NK-92 (cell line): ENCODE measurements around the gene SP3.

Source experiments
- DNase-seq: peaks from one replicate; lab custom pipeline; 2025; ENCODE audit not compliant: unreplicated experiment; lab: John Stamatoyannopoulos, UW

SP3 gene

DNA sequence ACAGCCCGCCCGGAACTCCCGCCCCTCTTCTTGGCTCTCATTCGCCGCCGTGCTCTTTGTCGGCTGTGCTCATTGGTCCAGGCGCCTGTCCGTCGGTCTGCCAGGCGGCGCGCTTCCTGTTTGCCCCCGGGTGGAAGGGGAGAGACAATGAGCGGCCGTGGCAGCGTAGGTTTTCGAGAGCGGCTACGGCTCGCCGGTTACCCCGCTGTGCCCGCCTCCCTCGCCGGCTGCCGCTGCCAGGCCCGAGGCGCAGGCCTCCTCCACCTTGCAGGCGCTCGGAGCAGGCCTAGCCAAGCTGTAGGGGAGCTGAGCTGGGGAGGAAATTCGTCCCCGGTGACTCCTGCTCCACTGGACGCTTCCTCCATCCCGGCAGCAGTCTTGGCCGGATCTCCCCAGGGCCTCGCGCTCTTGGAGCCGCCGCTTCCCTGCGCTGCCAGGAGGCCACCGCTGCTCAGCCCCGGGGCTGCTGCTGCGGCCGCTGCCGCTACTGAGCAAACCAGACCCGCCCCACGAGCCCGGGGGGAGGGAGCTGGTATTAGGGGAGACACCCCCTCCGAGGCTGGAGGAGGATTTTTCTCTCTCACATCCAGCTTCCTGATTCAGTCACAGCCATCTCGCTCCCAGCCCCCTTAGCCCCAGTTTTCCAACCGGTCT, at the start of gene SP3:
Gene SP3, minus strand, starts transcription at position 2 of the 654 bp plus-strand sequence. CDS start 202 bp downstream, outside the sequence.
- peak; percentile 69 for DNase-seq

DNA sequence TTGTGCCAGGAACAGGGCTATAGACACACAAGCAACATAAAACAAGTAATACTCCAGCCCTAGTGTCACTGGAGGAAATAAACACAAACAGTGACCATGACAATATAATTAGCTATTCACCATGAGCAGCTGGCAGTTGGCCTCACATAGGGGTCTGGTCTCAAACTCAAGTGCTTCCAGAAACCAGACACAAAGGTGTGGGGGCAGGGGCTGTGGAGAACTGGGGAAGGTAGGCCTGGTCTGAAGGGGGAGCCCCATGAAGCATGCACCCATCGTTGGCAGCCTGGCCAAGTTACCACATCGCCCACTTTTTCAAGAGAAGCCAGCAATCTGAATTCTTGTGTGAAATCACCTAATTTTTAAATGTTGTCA, 49.5 kb upstream of the SP3 start:
- no peak for DNase-seq

DNA sequence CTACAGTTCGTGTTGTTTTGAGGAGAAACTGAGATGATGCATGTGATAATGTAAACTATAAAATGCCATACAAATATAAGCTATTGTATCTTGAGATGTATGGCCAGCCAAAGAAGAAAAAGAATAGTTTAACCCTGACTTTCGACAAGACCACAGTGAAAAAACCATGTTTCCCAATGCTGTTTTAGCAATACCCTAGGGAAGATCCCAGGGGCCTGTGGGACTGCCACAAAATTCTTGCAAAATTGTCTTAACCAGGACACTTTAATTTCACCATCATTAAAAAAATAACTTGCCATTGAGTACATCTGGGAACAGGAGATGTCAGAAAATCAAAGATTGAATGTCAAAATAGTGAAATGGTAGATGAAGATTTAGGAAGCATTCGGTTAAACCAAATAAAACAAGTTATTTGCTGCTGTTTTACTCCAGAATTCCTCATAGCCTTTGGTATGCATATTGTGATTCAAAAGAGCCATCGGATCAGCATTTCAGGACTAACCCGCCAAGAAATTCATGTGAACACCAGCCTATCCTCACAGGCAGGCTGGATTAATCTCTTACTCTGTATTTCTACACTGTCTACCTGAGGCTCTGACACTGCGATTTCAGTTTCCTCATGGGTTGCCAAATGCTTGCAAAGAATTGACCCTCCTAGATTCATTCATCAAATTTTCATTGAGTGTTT, 49.0 kb upstream of the SP3 start:
- DNase-seq = no peak

DNA sequence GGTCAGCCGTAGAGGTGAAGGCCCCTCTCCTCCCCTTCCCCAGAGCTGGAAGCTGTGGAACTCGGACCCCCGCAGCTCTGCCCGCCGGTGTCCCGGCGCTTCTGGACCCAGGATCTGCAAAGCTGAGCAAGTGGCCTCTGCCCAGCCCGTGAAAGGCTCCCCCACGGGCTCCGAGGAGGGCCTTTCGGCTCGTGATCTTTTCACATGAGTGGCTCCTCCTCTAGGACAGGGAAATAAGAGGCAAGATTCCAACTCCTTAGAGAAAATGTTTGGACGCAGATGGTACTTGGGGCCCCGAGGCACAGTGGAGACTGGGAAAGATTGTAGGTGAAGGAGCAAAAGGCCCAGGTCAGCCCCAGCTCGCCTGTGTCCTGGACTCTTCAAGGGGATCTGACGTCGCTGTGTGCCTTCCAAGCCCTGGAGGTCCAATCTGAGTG, 48.2 kb upstream of the SP3 start:
- no peak for DNase-seq

DNA sequence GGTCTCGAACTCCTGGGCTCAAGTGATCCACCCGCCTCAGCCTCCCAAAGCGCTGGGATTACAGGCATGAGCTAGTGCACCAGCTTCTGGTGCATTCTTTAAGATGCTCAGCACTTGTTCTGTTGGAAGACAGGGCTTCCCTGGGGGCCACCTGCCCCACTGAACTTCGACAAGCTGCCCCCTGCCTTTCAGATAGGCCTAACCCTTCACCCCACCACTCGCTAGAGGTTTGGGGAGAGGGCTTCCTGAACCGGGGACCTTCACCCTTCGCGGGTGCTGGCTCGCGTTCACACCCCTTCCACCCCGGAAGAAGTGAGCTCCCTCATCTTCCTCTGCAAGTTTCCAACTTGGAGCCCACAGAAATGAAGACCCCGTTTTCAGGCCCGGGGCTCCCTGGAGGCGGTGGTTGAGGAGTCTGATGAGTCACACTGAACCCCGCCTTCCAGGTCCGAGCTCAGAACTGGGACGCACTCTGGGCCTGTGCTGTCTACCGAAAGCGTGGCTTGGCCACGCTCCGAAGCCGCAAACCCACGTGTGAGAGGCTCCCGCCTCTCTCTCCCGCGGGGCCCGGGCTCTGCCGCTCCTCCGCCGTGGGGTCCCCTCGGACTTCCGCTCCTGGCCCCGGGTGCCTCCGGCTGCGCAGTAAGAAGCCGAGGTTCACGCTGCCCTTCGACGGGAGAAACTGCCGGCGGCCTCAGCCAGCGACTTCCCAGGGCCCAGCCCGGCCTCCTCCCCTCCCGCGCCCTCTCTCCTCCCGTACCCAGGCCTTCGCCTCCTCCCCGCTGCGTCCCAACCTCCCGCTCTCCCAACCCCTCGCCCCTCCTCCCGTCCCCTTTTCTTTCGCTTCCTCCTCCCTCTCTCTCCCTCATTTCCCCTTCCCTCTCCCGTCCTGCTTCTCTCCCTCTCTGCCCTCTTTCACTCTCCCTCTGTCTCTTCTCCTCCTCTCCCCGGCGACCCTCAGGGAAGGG, 47.5 kb upstream of the SP3 start:
- no peak for DNase-seq

DNA sequence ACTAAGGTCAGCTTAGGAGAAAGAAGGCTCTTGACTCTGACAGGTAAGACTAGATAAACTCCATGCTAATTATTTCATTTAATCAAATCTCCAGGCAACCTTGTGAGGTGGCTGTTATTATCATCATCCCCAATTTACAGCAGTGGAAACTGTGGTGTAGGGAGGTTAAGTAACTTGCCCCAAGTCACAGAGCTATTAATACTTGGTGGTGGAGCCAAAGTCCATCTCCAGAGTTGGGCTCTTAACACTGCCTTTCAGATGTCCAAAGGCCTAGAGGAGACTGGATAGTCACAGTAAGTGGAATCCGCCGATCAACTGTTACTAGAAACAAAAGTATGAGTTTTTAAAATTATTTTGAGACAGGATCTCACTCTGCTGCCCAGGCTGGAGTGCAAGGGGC, 46.6 kb upstream of the SP3 start:
- no peak for DNase-seq

DNA sequence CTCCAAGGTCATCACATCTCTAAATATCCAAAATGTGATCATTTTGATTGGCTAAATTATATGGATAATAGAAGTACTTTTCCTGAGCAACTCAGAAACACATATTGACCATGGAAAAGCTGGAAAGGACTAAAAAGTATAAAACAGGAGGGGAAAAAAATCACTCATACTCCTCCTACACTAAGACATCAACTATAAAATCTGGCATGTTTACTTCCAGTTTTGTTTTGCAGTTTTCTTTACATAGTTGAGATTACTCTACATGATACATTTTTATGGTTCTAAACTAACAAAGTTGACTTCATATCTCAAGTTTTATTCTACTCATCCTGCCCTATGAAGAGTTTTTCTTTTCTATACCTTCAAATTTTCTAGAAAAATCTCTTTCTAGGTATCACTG, 46.0 kb upstream of the SP3 start:
- DNase-seq = no peak

DNA sequence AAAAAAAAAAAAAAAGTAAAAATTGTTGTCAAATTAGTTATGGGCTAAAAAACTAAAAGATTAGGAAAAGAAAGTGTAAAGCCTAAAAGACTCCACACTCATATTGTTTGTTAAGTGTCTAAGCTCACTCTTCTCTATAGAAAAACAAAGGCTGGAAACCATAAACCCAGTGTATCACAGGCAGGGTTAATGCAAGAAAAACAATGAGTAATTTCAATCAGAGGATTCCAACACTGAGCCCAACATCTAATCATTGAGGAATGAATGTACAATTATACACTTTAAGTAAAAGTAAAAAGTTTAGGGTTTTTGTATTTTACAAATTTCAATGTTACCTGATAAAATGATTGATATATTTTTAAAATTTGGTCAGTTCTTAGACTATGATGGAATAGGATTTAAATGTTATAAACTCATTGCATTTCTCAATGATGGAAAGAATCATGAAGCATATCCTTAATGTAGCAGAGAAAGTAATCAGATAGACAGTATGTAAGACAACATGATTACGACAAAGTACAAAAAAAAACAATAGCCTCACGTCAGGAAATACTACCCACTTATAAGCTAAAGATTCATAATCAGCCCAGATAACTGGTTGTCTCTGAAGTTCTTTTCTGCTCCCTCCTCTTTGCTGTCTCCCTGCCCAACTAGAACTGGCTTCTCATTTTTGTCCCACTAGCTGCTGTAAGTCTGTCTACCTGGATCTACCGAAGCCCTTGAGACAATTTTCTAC, 44.5 kb upstream of the SP3 start:
- no peak for DNase-seq

DNA sequence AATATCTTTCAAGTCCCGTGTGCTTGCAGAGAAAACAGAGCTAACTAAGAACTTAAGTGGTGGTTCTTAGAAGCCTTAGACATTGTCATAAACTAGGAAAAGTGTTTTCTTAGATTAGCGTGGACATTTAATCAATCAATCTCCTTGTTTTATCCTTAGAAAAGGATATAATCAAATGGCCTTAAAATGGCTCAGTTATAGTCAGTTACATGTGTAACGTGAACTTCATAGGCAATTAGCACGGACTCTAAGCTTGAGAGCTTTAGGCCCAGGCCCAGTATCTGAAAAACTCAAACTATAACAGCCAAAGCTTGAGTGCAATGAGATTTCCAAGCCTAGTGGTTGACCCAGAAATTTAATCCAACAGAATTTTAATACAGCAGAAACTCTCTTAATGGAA, 43.5 kb upstream of the SP3 start:
- DNase-seq = no peak

DNA sequence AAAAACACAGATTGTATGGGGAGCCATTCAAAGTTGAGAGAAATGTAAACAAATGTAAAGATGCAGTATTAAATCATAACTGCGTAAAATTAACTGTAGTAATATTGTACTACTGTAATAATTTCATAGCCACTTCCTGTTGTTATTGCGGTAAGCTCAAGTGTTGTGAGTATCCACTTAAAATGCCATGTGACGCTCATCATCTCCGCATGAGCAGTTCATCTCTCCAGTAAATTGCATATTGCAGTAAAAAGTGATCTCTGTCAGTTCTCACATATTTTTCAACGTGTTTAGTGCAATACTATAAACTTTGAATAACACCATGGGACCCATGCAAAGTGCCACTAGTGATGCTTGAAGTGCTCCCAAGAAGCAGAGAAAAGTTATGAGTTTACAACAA, 41.8 kb upstream of the SP3 start:
- no peak for DNase-seq

DNA sequence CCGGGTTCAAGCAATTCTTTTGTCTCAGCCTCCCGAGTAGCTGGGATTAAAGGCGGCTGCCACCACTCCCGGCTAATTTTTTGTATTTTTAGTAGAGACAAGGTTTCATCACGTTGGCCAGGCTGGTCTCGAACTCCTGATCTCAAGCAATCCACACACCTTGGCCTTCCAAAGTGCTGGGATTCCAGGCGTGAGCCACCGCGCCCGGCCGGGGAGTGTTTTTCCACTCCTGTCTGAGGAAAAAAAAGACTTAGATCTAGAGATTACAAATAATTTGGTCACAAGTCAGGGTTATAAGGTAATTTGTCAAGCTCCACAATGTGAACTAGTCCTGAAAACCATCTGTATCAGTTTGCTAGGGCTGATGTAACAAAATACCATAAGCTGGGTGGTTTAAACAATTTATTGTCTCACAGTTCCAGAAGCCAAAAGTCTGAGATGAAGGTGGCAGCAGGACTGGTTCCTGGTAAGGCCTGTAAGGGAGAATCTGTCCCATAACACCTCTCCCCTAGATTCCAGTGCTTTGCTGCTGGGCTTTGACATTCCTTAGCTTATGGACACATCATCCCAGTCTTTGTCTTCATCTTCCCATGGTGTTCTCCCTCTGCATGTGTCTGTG, 40.7 kb upstream of the SP3 start:
- DNase-seq = no peak

DNA sequence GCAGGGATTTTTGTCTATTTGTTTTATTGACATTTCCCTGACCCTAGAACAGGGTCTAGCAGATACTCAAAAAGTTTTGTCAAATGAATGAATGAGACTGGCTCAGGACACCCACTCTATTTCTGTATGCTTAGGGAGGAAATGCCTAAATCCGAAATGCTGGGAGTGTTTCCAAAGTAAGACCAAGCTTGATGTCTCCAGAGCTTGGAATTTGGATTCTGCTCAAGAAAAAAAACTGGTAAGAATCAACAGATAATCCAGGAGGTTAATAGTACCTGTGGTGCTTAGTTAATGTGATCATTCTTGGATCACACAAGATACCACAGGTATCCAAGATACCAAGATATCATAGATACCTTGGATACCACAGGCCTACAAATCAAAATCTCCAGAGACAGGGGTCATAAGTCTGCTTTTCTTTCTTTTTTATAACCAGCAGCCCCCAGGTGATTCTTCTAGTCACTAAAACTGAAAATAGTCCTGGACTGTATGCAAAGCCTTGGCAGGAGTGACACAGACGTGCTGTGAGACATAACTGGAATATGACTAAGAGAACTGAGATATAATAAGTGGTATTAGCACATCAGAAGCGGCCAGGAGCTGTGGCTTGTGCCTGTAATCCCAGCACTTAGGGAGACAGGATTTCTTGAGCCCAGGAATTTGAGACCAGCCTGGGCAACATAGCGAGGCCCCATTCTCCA, 39.9 kb upstream of the SP3 start:
- DNase-seq = no peak

DNA sequence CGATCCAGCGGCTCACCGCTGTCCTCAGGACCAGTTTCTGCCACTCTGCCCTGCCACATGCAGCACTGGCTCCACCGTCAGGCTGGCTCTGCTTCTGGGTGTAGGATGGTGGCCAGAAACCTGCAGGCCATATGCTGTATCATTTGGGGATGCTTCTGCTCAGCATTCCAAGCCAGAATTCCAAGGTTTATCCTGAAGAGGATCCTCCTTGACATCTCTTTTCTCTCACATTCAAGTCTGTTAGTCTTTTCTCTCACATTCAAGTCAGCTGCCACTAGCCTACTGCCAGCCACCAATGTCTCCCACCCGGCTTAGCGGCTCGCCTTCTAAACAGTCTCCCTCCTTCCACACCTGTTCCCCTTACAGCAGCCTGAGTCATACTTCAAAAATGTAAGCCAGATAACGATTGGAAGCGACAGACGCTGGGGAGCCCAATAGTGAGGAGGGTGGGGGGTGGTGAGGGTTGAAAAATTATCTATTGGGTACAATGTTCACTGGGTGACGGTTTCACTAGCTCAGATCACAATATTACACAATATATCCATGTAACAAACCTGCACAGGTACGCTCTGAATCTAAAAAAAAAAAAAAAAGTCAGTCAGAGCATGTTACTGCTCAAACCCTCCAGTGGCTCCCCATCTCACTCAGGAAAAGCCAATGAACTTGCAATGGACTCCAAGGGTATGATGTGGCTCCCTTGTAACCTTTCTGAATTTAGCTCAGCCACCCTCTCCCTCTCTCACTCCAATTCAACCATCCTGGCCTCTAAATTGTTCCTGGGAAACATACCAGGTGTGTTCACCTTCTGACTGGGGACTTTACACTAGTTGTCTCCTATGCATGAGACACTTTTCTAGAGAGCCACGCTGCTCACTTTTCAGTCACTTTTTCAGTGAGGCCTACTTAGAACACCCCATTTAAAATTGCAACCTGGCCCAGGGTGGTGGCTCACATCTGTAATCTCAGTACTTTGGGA, 38.8 kb upstream of the SP3 start:
- DNase-seq = no peak

DNA sequence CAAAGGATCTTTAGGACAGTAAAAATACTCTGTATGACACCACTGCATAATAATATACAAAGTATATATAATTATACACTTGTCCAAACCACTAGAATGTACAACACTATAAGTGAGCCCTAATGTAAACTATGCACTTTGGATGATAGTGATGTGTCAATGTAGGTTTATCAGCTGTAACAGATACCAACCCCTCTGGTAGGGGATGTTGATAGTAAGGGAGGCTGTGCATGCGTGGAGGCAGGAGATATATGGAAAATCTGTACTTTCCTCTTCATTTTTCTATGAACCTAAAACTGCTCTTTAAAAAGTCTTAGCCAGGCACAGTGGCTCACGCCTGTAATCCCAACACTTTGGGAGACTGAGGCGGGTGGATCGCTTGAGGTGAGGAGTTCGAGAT, 37.5 kb upstream of the SP3 start:
- no peak for DNase-seq

DNA sequence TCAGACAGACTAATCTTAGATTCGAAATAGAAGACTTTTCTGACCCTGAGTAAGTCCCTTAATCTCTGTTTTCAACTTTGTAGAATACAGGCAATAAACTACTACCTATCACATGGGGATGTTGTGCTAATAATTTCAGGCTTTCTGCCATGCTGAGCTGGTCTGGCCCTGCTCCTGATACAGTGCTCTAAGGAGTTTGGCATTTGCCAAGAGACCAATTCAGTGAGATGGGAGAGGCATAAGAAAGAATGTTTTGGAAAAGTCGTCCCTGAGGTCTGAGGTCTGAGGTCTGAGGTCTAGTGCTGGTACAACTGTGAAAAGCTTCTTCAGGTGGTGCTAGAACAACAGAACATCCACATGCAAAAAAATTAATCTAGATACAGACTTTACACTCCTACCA, 35.9 kb upstream of the SP3 start:
- no peak for DNase-seq

DNA sequence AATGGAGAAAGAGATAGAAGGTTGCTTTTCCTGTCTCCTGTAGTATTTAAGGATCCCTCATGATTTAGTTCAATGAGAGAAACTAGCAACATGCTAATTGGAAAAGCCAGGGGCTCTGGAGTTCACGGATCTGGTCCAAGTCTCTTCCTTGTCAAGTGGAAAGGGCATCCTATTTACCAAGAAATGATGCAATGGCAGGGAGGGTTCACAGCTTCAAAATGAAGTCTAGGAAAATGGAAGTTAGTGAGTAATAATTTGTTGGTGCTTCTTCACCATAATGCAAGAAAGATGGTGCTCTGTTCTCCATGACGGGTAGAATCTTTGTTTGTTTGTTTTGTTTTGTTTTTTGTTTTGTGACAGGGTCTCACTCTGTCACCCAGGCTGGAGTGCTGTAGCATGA, 34.6 kb upstream of the SP3 start:
- DNase-seq = no peak

DNA sequence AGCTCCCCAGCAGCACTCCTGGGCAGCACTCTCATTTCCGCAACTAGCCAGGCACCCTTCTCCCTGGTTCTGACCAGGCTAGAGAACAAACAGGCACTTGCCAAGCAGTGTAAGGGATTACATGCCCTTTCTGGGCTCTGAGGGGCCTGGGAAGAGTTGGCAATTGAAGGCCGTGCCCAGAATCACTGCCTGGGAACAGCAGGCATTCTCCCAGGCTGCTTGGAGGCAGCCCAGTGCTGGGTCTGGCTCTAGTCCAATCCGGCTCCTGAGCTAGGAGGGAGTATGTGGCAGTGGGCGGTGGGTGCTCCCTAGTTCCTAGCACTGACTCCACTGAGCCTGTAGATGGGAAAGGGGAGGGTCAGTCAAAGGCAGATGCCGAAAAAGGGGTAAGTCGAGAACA, 34.1 kb upstream of the SP3 start:
- DNase-seq = no peak

DNA sequence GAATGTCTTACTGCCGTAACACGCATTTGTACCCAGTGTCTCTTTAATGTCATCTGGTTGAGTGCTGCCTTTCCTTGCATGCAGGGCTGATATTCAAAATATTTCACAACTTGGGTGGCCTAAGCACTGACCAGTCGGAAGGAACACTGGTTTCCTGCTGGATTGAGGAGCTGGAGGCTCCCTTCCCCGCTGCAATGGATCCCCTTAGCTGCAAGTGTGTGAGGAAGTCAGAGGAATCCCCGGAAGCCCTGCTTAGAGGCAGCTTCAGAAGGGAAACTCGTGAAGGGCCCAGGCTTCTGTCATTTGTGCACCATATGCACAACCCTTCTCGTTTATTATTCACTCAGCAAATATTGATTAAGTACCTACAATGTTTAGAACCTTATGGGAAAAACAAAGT, 33.2 kb upstream of the SP3 start:
- DNase-seq = no peak

DNA sequence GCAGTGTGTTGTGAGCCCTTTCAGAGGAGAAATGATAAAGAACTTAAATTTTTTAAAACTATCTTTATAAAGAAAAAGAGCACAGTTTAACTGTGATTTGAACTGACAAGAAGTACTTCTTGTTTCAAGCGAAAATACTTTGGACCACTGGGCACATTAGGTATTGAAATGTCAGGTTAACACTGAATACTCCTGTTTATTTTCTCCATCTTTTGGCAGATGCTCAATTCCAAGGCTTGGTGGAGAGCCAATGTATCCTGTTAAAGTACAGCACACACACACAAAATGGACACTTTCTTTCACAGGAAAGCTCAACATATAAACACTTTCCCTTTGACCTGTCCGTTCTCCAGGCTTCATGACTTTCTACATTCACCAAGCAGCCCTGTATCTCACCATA, 32.6 kb upstream of the SP3 start:
- no peak for DNase-seq
